Femur (tissue), 1 donor: ENCODE measurements around the gene RANBP1.
"Not testable (repeated sequence)": the region's sequence is repeated elsewhere in the genome, so short reads cannot be mapped to it uniquely, and the experiment has no call there.

Experiments used
- DNase-seq: peaks from one replicate; pipeline ENCODE4 v3.0.0-alpha.2; 2017

The RANBP1 gene

GRCh38 chr22:20115691-20116375 is at the start of gene RANBP1:
TSS of gene RANBP1 (plus strand) at chr22:20116104. CDS start at chr22:20116185, 81 bp downstream.
- DNase-seq: peak; percentile 69

DNA sequence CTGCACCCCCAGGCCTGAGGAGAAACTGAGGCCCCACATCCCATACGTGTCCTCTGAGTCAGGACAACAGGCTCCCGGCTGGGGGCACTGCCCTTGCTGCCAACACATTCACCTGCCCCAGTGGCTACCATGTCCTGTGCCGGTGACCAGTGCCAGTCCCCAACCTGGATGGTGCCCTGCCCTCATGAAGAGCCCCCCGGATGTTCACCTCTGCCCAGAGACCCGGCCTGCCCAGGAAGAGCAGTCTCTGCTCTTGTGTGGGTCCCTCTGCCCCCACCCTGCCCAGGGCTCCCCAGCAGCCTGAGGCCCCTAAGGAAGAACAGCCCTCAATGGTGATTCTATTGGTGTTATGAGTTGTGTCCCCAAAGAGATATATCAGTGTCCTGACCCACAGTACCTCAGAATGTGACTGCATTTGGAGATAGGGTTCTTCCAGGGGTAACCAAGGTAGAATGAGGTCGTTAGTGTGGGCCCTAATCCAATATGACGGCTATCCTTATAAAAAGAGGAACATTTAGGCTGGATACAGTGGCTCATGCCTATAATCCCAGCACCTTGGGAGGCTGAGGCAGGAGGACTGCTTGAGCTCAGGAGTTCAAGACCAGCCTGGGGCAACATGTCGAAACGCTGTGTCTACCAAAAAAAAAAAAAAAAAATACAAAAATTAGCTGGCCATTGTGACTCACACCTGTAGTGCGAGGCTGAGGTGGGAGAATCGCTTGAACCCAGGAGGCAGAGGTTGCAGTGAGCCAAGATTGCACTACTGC is 49.1 kb upstream of the RANBP1 start:
- DNase-seq: no peak

DNA sequence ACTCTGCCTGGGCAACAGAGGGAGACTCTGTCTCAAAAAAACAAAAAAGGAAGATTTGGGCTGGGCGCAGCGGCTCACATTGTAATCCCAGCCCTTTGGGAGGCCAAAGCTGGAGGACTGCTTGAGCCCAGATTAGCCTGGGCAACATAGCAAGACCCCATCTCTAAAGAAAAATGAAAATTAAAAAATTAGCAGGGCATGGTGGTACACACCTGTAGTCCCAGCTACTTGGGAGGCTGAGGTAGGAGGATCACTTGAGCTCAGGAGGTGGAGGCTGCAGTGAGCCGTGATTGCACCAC is 48.6 kb upstream of the RANBP1 start:
- not testable (repeated sequence) for DNase-seq

- no peak for DNase-seq
Measured at GRCh38 chr22:20068640-20069039, 47.3 kb upstream of the RANBP1 start.

DNA sequence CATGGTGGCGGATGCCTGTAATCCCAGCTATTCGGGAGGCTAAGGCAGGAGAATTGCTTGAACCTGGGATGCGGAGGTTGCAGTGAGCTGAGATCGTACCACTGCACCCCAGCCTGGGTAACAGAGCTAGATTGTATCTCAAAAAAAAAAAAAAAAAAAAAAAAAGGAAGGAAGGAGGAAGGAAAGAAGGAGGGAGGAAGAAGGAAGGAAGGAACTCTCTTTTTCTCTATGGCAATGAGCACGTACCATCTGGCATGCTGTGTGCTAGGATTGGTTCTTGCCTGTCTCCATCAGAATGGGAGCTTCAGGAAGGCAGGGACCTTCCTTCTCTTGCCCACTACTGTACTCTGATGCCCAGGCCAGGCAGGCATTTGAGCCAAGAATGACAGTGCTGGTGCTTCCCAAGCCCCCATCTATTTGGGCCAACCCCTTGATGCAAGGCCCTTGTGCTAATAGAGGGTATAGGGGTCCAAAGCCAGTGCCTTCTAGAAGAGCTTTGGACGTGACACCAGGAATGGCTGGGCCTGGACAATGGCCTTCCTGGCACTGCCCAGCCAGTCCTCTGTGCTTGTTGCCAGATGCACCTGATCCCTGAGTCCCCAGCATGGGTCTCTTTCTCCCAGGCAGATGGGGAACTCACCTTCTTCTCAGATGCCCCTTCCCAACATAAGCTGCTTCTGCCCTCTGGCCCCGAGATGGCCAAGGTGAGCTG is 46.4 kb upstream of the RANBP1 start:
- DNase-seq: no peak

DNA sequence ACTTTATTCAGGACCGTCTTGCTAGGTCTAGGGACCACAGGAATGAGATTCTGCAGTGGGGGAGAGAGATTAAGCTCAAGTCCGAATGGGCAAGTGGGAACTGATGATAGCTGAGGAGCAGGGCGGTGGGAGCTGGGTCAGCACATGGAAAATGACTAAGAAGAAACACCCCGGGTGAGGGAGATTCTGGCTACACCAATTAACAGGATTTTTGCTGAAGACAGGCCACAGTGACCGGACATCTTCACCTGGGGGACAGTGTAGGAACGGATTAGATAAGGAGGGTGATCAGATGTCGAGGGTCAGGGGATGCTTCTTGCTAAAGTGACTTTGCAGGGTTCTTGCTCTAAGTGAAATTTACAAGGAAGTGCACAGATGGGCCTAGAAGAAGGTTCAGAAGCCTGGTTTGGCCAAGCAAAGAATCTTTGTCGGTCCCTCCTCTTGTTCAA is 44.4 kb upstream of the RANBP1 start:
- DNase-seq: no peak

- DNase-seq: no peak
Measured at GRCh38 chr22:20076627-20077172, 39.2 kb upstream of the RANBP1 start.

DNA sequence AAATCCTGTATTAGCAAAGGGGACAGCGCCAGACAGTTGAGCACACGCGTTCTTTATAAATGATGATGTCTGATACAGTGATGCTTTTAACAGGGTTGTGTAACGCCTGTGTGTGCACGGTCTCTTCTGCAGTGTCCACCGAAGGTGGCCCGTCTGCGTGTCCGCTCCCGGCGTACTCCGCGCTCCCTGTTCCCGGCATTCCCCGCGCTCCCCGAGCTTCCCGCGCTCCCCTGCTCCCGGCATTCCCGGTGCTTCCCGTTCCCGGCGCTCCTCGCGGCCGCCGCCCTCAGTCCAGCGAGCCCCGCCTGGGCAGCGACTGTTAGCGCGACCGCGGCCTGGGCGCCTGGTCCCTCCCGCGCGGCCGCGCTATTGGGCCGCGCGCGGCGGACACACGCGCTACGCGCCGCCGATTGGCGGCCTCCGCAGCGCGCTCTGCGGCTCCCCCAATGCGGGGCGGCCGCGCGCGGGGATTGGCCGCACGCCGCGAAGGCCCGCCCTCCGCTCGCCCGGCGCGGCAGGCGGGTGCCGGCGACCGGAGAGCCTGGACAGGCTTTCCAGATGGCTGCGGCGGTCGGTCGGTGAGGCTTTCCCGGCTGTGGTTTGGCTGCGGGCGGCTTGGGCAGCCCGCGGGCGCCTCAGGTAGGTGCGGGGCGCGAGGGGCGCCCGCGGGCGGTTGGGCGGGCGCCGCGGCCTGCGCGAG is 36.0 kb upstream of the RANBP1 start, which contains the start of gene DGCR8:
Gene DGCR8 (plus strand): TSS at position 497 of the 700 bp plus-strand sequence. CDS start 5,723 bp downstream, outside the sequence.
- peak; percentile 97 for DNase-seq

DNA sequence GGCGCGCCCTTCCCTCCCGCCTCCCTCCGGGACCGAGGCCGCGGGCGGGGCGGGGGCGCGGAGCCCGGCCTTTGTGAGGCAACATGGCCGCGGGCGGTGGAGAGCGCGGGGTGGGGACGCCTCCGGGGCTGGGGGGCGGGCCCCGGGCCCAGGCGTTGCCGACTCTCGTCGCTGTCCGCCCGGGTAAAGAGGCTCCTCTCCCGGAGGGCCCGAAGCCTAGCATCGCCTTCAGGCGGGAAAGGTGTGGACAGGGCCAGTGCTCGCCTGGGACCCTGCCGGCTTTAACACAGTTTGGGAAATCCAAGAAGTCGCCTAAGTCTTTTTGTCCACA is 35.5 kb upstream of the RANBP1 start:
- DNase-seq: peak; percentile 68

DNA sequence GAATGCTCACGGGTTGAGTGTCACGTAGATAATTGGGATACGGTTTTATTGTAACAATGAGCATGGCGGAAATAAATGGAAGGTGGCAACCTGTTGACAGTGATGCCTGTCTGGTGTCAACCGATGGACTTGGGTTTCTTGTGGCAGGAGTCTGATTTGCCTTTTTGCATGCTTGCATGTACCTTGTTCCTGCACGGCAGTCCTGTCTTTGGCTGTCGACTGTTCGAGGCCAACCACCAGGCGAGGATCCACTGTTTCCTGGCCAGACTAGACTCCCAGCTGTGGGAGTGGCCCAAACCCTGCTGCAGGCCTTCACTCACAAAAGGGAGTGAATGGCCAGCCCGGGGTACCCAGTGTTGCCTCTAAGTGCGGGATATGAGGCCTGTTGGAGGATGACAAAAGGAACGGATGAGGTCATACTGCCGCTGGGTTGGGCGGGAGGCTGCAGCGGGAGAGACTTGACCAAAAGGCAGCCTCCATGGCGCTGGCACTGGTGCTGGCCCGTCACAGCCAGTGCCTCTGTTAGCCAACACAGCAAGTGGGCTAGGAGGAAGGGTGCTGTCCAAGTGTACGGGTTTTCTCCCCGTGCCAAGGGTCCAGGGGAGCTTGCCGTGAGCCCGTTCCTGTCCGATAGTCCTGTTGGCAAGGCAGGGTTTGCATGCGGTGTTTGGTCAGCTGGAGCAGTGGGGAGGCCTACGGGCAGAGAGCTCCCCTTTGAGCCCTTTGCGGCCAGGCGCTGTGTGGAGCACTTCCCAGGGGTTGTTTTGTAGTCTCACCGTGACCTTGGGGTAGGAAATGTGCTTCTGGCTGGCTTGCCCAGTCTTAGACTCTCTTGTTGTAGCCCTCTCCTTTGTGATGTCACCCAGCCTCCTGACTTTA is 34.9 kb upstream of the RANBP1 start:
- DNase-seq: peak; percentile 67

DNA sequence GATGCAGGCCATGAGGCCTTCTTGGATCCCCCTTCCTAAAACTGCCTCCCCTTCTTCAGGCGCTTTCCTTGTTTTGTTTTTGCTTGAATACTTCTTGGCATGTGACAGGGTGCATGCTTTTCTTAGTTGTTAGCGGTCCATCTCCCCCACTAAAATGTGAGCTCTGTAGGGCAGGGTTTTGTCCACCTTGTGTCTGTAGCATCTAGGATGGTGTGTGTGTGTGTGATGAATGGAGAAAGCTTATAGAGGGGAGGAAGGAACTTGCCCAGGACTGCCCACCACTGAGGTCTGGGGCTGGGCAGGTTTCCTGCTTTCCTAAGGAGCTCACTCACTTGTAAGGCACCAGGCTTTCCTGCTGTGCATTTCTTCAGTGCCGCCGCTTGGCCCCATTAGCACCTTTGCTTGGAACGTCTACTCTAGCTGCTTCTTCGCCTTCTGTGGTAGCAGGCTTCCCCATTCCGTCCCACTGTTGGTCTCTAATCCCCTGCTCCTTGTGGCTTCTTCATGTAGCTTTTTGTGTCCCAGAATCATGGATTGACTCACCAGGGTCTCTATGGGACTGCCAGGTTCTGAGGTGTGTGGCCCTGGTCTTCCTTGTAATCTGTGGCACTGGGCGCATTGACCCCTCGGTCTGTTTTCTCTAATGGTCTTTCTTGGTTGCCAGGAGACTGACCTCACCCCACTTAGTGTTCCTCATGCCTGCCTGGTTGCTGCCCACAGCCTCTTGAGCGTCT is 32.6 kb upstream of the RANBP1 start:
- no peak for DNase-seq

DNA sequence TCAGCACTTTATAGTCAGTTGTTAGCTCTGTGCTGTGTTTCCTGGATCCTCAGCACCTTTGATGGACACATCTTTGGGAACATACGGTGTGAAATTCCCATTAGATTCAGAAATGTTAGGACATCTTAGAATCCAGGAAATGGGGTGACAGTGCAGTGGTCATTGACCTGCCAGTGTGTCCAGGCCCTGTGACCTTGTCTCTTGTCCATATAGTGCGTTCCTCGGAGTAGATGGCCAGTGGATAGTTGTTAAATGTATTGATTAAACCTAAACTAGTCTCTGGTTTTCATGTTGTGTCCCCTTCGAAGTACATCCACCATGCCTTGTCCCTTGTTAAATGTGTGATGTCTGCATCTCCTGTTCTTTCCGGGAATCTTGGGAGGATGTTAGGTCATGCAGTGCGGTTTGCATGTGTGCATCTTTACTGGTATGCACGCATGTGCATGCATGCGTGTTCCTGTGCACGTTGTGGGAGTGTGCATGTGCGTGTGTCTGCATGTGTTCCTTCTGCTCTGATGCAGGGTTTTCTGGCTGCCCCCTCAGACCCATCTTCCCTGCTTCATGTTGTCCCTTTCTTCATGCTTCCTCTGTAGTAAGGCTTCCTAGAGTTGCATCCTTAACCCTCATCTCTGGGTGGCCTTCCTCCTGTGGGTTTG is 31.9 kb upstream of the RANBP1 start:
- DNase-seq: no peak

DNA sequence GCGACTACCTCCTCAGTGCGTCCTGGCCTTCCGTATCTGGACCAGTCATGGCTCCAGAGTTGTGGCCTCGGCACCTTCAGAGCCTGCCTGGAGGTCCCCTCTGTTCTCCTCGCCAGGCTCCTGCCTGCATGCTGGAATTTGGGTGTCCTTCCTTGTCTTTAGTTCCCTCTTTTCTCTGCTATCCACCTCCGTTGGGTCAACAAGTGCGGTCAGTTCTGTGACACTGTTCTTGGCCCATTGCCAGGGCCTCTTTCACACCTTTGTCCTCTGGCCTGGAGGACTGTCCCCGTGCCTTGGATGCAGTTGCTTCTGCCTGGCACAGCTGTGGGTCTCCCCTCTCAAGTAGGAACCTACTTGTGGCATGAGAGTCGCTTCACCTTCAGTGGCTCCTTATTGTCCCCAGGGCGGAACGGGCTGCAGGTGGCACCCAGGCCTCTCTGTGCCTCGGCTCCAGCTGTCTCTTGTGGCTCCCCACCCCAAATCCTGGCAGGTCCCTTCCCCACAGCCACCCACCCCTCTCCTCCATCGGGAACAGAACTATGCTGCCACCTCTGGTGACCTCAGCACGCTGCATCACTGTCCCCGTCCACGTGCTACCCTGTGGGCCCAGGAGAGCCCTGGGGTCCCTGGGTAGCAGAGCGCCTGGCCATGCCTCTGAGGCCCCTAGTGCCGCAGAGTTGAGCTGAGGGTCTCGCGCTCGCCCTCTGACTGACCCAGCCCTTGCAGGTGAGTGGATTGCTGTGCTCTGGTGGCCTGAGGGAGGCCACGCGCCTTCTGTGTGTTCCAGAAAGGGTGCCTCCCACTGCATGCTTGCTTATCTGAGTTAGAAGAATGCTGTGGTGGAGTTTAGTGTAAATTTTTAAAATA is 31.1 kb upstream of the RANBP1 start:
- DNase-seq: no peak

DNA sequence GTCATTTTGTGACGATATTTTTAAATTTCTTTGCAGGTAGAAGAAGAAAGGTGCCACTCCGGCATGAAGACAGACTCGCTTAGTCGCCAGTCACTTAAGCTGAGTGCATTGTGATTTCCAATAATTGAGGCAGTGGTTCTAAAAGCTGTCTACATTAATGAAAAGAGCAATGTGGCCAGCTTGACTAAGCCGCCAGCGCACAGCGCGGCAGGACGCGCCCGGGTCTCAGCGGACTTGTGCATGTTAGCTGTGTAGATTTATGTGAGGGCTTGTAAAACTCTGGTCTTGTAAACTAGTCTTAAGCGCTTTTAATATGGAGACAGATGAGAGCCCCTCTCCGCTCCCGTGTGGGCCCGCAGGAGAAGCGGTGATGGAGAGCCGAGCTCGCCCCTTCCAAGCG is 30.3 kb upstream of the RANBP1 start:
- DNase-seq: no peak

DNA sequence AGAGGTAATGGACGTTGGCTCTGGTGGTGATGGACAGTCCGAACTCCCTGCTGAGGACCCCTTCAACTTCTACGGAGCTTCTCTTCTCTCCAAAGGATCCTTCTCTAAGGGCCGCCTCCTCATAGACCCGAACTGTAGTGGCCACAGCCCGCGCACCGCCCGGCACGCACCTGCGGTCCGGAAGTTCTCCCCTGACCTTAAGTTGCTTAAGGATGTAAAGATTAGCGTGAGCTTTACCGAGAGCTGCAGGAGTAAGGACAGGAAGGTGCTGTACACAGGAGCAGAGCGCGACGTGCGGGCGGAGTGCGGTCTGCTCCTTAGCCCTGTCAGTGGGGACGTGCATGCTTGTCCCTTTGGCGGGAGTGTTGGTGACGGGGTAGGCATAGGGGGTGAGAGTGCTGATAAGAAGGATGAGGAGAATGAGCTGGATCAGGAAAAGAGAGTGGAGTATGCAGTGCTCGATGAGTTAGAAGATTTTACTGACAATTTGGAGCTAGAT is 29.8 kb upstream of the RANBP1 start:
- no peak for DNase-seq

GRCh38 chr22:20086763-20087162 is 29.1 kb upstream of the RANBP1 start:
- DNase-seq: no peak

DNA sequence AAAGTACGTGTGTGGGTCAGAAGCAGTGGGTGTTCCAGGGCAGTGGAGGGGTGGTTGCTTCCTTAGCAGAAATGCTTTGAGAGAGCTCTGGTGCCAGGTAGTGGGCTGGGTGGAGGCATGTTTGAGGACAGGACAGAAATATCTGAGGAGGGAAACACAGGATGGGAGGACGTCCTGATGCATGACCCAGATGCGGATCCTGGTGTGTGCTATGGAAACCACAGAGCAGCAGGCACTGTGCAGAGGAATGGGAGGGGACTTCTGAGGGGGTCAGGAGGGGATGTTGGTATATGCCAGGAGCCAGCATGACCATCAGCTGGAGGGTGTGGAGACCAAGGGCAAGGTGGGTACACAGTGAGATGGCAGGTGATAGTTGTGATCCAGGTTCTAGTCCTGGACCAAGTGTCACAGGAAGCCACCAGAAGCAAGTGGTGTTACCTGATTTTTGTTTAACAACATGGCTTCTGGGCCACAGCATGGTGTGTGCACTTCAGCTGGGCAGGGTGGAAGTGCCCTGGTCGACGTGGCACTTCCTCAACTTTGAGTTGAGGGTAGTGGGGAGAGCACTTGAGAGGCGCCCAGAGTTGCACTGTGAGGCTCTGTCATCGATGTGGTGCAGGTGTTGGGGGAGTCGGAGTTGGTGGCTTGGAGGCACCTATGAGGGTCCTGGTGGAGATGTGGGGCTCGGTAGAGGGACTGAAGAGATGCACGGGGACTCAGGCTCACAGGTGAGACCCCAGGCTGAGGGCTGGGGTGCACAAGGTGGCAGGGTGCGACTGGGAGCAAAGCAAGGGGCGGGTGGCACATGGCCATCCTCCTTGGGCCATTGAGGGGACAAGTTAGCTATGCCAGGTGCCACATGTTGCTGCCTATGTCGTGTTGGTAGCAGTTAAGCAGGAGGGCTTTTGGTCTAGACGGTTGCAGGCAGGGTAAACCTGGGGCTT is 28.3 kb upstream of the RANBP1 start:
- DNase-seq: no peak

DNA sequence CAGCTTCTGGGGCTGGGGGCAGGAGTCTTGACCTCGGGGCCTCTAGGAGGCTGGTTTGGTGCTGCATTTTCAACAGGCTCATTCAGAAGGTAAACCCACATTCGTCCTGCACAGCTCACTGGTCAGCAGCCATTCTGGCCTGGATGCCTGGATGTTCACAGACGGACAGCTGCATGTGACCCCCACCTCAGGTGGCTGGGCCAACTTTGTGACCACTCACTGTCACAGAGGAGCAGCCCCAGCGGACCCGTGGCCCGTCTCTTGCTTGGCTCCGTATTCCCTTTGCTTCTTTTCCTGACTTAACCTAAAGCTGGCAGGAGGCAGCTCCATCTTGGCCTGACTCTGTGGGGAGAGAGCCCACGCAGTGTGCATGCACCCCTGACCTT is 27.6 kb upstream of the RANBP1 start:
- DNase-seq: no peak
